Ammon's horn (tissue), 1 donor: ENCODE data around the gene BAZ1B.
"Not testable (repeated sequence)": the region's sequence is repeated elsewhere in the genome, so short reads cannot be mapped to it uniquely, and the experiment has no call there.

Source experiments
- DNase-seq: peaks from one replicate; pipeline ENCODE4 v3.0.0-alpha.2; 2016; ENCODE audit warnings: low spot score

The BAZ1B gene, protein sequence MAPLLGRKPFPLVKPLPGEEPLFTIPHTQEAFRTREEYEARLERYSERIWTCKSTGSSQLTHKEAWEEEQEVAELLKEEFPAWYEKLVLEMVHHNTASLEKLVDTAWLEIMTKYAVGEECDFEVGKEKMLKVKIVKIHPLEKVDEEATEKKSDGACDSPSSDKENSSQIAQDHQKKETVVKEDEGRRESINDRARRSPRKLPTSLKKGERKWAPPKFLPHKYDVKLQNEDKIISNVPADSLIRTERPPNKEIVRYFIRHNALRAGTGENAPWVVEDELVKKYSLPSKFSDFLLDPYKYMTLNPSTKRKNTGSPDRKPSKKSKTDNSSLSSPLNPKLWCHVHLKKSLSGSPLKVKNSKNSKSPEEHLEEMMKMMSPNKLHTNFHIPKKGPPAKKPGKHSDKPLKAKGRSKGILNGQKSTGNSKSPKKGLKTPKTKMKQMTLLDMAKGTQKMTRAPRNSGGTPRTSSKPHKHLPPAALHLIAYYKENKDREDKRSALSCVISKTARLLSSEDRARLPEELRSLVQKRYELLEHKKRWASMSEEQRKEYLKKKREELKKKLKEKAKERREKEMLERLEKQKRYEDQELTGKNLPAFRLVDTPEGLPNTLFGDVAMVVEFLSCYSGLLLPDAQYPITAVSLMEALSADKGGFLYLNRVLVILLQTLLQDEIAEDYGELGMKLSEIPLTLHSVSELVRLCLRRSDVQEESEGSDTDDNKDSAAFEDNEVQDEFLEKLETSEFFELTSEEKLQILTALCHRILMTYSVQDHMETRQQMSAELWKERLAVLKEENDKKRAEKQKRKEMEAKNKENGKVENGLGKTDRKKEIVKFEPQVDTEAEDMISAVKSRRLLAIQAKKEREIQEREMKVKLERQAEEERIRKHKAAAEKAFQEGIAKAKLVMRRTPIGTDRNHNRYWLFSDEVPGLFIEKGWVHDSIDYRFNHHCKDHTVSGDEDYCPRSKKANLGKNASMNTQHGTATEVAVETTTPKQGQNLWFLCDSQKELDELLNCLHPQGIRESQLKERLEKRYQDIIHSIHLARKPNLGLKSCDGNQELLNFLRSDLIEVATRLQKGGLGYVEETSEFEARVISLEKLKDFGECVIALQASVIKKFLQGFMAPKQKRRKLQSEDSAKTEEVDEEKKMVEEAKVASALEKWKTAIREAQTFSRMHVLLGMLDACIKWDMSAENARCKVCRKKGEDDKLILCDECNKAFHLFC (N-terminal part only)

DNA sequence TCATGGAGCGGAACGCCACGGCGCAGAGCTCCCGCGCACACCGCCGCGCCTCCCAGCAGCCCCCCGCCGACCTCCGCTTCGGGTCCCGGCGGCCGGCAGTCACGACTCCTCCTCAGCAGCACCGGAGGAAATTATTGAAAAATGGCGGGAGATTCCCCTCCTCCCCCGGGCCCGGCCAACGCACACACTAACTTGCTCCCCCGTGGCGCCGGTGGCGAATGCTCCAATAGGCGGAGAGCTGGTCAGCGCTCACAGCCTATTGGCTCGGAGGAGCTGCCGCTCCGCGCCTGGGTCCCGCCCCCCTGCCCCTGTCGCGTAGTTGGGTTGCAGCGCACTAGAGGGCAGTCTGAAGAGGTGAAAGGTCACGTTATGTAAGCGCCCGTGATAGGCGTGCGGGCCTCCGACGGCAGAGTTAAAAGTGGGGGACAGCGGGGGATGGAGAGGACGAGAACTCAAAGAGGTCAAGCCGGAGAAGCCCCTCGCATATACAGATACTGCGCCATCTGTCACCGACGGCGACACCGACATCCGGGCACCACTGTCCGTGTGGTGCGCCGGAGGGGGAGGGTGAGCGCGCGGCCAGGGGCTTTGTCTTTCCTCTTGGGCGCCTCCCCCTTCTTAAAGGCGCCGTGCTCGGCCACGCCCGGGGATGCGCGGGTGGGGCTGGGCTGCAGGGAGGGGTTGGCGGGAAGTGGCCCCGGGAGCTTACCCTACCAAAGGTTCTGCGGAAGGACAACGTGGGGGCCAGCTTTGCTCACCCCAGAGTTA lies at the start of gene BAZ1B:
Gene BAZ1B, minus strand, starts transcription at position 189 of the 768 bp plus-strand sequence. CDS start 360 bp downstream, outside the sequence.
- peak; percentile 99 for DNase-seq

DNA sequence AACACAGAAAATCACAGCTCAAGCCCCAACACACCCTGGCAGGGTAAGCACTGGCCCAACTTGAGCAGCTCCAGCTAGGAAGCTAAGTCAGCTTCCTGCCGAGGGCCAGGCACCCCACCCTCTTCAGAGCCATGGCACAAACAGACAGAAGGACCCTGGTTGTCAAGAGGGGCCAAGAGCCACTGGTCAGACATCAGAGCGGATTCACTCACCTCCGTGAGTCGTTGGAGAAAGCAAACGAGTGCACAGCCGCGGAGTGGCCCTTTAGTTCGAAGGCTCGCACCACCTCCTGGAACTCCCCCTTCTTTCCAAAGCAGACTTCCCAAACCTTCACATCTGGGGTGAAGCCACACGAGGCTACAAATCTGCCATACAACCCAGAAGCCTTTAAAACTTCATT lies 48.9 kb upstream of the BAZ1B start:
- no peak for DNase-seq

GRCh38 chr7:73570521-73570920 lies 48.4 kb upstream of the BAZ1B start:
- DNase-seq, result no peak

GRCh38 chr7:73569042-73569608 lies 47.0 kb upstream of the BAZ1B start:
- no peak for DNase-seq

- DNase-seq, result no peak
These were observed 46.0 kb upstream of the BAZ1B start for GRCh38 chr7:73567846-73568685.

- no peak for DNase-seq
These were observed 45.0 kb upstream of the BAZ1B start for GRCh38 chr7:73567140-73567539.

DNA sequence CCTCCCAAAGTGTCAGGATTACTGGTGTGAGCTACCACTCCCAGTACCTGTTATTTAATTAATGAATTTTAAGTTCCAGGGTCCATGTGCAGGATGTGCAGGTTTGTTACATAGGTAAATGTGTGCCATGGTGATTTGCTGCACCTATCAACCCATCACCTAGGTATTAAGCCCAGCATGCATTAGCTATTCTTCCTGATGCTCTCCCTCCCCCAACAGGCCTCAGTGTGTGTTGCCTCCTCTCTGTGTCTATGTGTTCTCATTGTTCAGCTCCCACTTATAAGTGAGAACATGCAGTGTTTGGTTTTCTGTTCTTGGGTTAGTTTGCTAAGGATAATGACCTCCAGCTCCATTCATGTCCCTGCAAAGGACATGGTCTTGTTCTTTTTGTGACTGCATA lies 44.3 kb upstream of the BAZ1B start:
- not testable (repeated sequence) for DNase-seq

- DNase-seq, result no peak
These were observed 43.7 kb upstream of the BAZ1B start for GRCh38 chr7:73565675-73566340.

GRCh38 chr7:73560109-73560835 lies 38.2 kb upstream of the BAZ1B start:
- peak; percentile 48 for DNase-seq

DNA sequence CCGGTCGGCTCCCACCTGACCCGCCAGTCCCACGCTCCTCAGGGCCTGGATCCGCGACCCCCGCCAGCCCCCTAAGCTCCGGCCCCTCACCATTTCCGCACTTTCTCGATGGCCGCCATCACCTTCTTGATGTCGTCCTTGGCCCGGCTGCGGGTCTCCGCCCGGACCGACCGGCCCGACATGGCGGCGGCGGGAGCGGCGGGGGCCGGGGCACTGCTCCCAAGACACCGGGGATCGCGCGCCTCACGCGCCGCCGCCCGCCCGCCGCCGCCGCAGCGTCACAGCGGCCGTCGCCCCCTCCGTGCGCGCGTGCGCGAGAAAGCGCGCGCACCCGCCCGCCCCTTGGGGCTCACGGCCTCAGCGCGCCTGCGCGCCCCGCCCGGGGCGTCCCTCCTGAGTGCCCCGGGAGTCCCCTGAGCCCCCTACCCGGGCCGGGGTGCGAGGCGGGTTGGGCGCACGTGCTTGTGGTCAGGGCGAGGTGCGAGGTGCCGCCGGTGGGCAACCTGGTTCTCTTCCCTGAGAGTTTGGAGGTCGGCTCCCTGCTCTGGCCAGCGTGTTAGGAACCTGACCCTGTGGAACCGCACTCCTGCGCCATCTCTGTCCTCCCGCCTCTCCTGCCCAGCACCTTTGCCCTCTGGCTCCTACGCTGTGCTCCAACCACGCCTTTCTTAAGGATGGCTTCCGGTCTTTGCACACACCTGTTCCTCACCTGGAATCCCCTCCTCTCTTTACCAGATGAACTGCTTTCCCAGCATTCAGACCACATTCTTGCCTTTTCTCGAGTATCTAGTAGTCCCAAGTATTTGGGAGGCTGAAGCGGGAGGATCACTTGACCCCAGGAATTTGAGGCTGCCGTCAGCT lies 35.5 kb upstream of the BAZ1B start, which contains the start of gene BCL7B:
Gene BCL7B, minus strand, starts transcription at position 294 of the 861 bp plus-strand sequence. Its CDS starts 112 bp downstream, at position 182.
- peak; percentile 54 for DNase-seq

DNA sequence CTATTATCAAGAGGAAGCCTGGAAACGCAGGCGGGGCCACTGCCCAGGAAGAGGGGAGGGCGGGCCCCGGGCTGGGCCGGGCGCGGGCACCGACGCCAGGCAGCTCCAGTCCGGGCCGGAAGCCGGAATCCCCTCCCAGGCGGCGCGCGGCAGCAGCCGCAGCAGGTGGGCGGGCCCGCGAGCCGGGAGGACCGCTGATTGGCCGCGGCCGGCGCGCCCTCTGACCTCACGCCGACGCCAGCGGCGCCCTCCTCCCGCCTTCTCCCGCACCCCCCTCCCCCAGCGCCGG lies 35.0 kb upstream of the BAZ1B start:
- DNase-seq, result peak; percentile 95

- DNase-seq, result no peak
These were observed 34.4 kb upstream of the BAZ1B start for GRCh38 chr7:73556208-73557107.

DNA sequence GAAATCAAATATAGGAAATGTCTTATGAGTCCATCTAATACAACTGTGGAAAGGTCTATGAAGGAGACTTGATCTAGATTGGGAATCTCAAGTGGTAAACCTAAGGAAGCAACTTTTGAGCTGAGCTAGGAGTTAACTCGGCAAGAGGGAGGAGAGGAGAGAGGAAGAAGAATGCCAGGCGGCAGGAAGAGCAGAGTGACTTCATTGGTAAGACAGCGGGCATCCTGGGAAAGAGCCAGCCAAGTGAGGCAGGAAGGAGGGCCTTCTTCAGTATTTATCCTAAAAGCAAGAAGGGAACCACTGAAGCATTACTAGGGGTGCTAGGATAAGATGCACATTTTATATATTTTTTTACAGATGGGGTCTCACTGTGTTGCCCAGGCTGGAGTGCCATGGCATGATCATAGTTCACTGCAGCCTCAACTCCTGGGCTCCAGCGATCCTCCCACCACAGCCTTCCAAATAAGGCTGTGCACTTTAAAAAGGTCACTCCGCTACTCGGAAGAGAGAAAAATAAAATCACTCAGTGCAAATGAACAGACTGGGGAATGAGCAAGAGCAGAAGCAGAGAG lies 33.4 kb upstream of the BAZ1B start:
- no peak for DNase-seq

GRCh38 chr7:73550093-73550492 lies 28.0 kb upstream of the BAZ1B start:
- not testable (repeated sequence) for DNase-seq

- DNase-seq, result no peak
These were observed 27.1 kb upstream of the BAZ1B start for GRCh38 chr7:73549176-73549575.

GRCh38 chr7:73547841-73548240 lies 25.7 kb upstream of the BAZ1B start:
- DNase-seq, result no peak

DNA sequence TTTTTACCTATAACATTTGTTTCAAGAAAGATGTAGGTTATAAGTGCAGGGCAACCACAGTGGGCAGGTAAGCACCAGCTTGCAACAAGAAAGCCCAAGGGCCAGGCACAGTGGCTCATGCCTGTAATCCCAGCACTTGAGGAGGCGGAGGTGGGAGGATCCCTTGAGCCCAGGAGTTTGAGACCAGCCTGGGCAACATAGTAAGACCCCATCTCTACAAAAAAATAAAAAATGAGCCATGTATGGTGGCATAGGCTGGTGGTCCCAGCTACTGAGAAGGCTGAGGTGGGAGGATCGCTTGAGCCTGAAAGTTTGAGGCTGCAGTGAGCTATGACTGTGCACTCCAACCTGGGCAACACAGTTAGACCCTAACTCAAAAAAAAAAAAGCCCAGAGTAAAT lies 22.6 kb upstream of the BAZ1B start:
- DNase-seq, result no peak
